Cardiac muscle cell (in vitro differentiated cells and primary cell): ENCODE data around the gene KIF1A. TPM values are rescaled to one million over a fixed set of nuclear protein-coding genes. Genes with fewer than 3 reads are reported as not detected.

ENCODE experiments used
- DNase-seq, 2 donors: peaks; one replicate each; pipeline versions ENCODE4 v3.0.0 to v3.0.0-alpha.2; 2010 to 2017; ENCODE audit warnings: low read depth in 1 of 2, low spot score in 1 of 2
- H3K27ac ChIP-seq: fragments of 200-600 bp; sonication (generic); 2 replicates; pipeline ENCODE4 v1.5.1; 2016
- H3K27me3 ChIP-seq: fragments of 200-600 bp; sonication (generic); 2 replicates; pipeline ENCODE4 v1.6.0; 2016; ENCODE audit warnings: control low read depth
- H3K36me3 ChIP-seq: fragments of 200-600 bp; sonication (generic); 2 replicates; pipeline ENCODE4 v1.5.1; 2016; ENCODE audit warnings: control low read depth
- H3K4me1 ChIP-seq: fragments of 200-600 bp; sonication (generic); 2 replicates; pipeline ENCODE4 v1.8.1; 2017; ENCODE audit warnings: low read depth, mild to moderate bottlenecking, mixed run types
- H3K4me3 ChIP-seq: fragments of 200-600 bp; sonication (generic); 2 replicates; pipeline ENCODE4 v1.5.1; 2016; ENCODE audit warnings: mild to moderate bottlenecking
- H3K9me3 ChIP-seq: fragments of 200-600 bp; sonication (generic); 2 replicates; pipeline ENCODE4 v1.5.1; 2017; ENCODE audit warnings: low read depth, mild to moderate bottlenecking, control low read depth
- CTCF ChIP-seq: IDR thresholded peaks from 2 replicates; pipeline ENCODE4 v1.5.1; 2012; ENCODE audit warnings: low read depth, mild to moderate bottlenecking, low read length
- polyA plus RNA-seq: library from polyadenylated mRNA; unstranded; fragments of >200 nt; fragmentation: Nextera tagmentation; extraction: Ambion mirVana; gene quantifications from 2 replicates; pipeline ENCODE4 v1.2.1, GENCODE V29; 2016
- total RNA-seq: library from RNA; depleted of rRNA; stranded (reverse); fragments of >200 nt; gene quantifications from 2 replicates; pipeline ENCODE4 v1.2.3, GENCODE V29; 2016

The KIF1A gene
- total and polyA plus RNA-seq, 2 experiments from 2014 or later = 6.3 to 14.1 TPM

DNA sequence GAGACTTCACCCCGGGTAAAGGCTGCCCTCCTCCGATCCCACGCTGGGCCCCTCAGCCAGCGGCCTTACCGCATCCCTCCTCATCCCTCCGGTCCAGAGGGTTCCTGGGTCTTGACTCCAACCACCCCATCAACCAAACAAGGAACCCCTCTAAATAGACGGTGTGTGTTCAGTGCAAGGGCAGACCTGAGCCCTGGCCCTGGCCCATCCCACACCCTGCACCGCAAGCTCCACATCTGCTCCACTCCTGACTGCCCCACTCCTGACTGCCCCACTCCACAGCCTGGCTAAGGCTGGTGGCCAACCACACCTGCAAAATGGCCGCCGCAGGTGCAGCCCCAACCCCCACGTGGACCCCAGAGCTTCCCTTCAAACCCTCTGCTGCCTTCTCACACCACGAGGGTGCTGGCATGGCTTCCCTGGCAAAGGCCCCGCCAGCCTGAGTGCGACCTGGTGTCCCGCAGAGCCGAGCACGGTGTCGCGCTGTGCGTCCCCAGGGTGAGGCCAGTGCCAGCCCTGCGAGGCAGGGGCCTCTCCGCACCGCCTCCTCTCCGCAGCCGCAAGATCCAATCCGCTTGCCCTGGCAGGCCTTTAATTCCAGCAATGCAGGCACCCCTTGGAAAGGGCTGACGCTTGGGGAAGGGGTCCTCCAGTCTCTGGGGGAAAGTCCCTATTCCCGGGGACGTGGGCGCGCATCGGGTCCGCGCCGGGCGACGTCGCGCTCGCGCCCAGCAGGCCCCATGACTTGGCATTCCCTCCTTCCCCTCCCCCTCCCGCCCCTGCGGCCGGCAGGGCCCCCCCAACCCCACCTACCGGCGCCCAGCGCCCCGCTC is 1.5 kb downstream of the KIF1A start:
- DNase-seq = no peak
- Histone ChIP-seq H3K9me3 (no peaks in the 10 kb centered on the region), H3K27me3 (peaks cover 74% of the 10 kb centered on the region), H3K27ac (no peak overlapping the region), H3K4me1 (no peaks in the 10 kb centered on the region), H3K36me3 (no peaks in the 10 kb centered on the region), H3K4me3 (peak overlapping the region; percentile 45)
- no peak for TF ChIP-seq CTCF

- H3K36me3 ChIP-seq = no peaks in the 10 kb centered on the region
- no peak overlapping the region for H3K4me3 ChIP-seq
- peaks cover 66% of the 10 kb centered on the region for H3K27me3 ChIP-seq
- H3K9me3 ChIP-seq = no peaks in the 10 kb centered on the region
- H3K4me1 ChIP-seq = no peaks in the 10 kb centered on the region
- no peak for DNase-seq
- no peak overlapping the region for H3K27ac ChIP-seq
- TF ChIP-seq CTCF = no peak
Observed at GRCh38 chr2:240817496-240818292, 2.3 kb downstream of the KIF1A start.

DNA sequence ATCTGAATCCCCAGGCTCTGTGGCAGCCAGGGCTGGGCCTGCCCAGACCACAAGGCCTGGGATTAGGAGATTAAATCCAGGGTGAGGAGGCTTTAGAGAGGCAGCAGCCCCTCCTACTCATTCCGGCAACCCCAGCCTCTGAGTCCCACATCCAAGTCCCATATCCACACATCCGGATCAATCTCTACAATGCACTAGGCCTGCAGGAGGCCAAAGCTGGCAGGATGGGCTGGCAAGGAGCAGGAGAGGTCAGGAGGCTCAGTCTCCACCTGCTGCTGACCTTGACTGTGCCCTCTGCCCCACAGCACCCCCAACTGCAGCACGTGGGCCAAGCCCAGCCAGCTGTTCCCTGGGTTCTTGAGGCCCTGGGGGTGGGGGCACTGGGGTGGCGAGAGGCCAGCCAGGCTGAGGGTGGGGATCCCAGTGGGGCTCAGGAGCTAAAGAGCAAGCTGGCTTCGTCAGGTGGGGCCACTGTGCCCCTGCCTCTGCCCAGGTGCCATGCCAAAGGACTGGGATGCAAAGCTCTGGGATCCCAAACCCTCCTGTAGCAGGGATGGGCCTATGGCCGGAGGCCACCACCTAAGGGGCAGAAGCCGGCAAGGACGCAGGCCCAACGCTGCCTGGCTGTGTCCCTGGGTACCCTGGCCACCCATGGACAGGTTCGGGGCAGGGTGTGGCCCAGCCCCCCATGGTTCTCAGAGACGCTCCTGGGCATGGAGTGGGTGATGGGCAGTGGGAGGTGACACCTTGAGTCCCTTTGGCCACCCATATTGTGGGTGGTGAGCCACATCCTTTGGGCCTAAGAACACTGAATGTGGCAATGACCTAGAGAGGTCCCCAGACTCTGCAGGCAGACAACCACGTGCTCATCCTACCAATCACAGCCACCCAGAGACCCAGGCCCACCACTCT is 3.2 kb downstream of the KIF1A start:
- no peak for TF ChIP-seq CTCF
- H3K4me1 ChIP-seq = no peaks in the 10 kb centered on the region
- H3K9me3 ChIP-seq = no peaks in the 10 kb centered on the region
- no peaks in the 10 kb centered on the region for H3K36me3 ChIP-seq
- no peak for DNase-seq
- peaks cover 57% of the 10 kb centered on the region for H3K27me3 ChIP-seq
- no peak overlapping the region for H3K27ac ChIP-seq
- H3K4me3 ChIP-seq = no peak overlapping the region

DNA sequence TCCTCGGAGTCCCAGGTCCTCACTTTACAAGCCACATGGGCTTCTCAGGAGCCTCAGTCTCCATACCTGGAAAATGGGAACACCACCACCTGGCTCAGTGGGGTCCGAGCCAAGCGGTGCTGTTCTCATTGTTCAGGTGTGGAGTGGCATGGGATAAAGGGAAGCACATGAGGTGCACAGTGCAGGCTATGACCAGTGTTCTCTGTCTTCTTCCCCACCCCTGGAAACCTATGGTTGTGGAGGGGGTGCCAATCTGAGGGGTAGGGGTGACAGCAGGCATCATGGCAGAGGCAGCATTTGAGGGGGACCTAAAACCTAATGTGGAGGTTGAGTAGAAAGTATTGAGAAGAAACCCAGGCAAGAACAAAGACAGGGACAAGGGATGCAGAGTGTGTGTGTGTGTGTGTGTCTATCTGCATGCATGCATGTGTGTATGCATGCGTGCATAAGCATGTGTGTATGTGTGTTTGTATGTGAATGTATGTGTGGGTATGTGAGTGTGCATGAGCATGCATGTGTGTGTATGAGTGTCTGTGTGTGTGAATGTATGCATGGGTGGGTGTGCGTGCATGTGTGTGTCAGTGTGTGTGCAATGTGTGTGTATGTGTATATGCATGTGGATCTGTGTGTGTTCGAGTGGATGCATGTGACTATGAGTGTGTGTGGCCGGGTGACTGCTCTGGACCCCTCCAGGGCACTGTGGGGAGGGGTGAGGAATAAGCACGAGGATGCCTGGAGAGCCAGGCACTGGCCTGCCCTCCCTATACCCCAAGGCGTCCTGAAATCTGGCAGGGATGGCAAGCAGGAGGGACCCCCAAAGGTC is 4.0 kb downstream of the KIF1A start:
- no peak for DNase-seq
- H3K27me3 ChIP-seq = peaks cover 49% of the 10 kb centered on the region
- no peaks in the 10 kb centered on the region for H3K4me1 ChIP-seq
- H3K36me3 ChIP-seq = no peaks in the 10 kb centered on the region
- TF ChIP-seq CTCF = no peak
- H3K9me3 ChIP-seq = no peaks in the 10 kb centered on the region
- no peak overlapping the region for H3K4me3 ChIP-seq
- H3K27ac ChIP-seq = no peak overlapping the region
